Measurements from ENCODE around the gene PCDHGC3.
A peak's percentile ranks its signal among the peaks of the same experiment; 100 is the strongest.

The PCDHGC3 gene

DNA sequence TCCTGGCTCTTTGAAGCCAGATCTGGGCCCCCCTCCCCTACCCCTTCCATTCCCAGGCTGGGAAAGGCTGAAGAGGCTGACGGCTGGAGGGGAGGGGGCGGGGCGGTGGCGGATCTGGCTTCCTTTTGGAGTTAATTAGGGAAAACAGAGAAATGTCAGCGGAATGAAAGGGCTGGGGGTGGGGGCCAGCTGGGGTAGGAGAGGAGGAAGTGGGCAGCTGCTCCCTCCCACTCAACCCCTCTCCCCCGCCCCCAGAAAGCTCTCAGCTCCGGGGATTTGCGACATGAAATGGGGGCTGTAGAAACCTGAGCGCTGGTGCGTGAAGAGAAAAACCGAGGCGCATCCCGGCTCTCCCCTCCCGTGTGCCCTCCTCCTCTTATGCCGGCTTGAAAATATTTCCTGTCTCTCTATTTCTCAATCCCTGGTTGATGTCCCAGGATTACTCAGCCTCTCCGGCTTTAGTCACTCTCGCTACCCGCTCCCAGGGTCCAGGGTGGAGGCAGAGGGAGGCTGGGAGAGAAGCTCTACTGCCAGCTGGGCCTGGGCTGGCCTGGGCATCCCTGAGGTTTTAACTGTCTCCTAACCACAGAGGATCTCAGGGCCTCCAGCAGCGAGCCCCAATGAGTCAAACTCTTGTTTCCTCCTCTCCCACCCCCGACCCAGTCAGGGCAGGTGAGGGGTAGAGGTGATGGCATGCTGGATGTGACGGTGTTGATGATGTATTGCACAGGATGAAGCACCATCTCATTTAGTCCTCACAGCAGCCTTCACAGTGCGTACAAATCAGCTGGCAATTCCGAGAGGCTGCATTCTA is 33.2 kb downstream of the PCDHGC3 start:
- no peak for FAIRE-seq

DNA sequence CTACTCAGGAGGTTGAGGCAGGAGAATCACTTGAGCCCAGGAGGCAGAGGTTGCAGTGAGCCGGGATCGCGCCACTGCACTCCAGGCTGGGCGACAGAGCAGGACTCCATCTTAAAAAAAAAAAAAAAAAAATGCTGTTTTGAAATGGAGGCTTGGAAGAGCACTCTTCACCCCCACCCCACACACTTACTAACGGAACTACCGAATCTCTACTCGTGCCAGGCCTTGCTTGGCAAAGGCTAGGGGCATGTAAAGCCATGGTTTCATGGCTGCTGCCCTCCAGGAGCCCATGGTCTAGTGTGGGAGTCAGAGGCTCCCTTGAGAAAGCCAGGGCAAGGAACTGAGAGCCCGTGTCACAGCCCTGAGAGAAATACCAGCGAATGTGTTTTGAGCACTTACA is 34.4 kb downstream of the PCDHGC3 start:
- FAIRE-seq = no peak

DNA sequence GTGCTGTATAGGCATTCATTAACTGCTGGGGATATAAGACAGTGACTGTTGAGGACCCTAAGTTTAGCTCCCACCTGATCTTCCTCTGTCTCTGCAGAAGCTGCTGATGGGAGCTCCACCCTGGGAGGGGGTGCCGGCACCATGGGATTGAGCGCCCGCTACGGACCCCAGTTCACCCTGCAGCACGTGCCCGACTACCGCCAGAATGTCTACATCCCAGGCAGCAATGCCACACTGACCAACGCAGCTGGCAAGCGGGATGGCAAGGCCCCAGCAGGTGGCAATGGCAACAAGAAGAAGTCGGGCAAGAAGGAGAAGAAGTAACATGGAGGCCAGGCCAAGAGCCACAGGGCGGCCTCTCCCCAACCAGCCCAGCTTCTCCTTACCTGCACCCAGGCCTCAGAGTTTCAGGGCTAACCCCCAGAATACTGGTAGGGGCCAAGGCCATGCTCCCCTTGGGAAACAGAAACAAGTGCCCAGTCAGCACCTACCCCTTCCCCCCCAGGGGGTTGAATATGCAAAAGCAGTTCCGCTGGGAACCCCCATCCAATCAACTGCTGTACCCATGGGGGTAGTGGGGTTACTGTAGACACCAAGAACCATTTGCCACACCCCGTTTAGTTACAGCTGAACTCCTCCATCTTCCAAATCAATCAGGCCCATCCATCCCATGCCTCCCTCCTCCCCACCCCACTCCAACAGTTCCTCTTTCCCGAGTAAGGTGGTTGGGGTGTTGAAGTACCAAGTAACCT is 35.3 kb downstream of the PCDHGC3 start:
- no peak for FAIRE-seq

DNA sequence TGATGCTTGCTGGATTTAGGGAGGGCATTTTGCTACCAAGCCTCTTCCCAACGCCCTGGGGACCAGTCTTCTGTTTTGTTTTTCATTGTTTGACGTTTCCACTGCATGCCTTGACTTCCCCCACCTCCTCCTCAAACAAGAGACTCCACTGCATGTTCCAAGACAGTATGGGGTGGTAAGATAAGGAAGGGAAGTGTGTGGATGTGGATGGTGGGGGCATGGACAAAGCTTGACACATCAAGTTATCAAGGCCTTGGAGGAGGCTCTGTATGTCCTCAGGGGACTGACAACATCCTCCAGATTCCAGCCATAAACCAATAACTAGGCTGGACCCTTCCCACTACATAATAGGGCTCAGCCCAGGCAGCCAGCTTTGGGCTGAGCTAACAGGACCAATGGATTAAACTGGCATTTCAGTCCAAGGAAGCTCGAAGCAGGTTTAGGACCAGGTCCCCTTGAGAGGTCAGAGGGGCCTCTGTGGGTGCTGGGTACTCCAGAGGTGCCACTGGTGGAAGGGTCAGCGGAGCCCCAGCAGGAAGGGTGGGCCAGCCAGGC is 36.1 kb downstream of the PCDHGC3 start:
- no peak for FAIRE-seq

DNA sequence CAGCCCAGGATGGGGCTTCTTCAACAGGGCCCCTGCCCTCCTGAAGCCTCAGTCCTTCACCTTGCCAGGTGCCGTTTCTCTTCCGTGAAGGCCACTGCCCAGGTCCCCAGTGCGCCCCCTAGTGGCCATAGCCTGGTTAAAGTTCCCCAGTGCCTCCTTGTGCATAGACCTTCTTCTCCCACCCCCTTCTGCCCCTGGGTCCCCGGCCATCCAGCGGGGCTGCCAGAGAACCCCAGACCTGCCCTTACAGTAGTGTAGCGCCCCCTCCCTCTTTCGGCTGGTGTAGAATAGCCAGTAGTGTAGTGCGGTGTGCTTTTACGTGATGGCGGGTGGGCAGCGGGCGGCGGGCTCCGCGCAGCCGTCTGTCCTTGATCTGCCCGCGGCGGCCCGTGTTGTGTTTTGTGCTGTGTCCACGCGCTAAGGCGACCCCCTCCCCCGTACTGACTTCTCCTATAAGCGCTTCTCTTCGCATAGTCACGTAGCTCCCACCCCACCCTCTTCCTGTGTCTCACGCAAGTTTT is 36.7 kb downstream of the PCDHGC3 start:
- no peak for FAIRE-seq

DNA sequence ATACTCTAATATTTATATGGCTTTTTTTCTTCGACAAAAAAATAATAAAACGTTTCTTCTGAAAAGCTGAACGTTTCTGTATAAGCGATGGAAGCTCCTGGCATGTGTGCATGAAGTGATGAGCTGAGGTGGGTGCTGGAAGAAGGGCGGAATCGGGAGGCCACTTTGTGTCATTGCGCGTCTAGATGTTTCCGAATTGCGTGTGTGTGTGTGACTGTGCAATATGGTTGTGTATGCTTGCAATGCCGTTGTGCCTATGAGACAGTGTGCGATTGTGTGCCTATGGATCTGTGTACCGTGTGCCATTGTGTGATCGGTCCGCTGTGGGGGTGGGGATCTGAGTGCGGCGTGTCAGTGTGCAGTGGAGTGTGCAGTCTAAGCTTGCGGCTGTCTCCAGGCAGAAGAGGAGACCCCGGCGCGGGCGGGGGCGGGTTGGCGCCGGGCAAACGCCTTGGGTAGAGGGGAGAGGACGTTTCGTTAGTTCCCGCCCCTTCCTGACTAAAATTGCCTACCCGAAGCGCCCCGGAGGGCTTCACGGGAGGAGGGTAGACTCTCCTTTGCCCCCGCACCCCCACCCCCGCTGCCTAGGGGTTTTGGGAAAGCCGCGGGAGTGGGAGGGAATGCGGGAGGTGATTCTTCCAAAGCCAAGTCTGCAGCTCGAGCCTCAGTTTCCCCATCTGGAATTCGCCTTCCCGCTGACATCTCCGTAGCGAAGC is 37.3 kb downstream of the PCDHGC3 start:
- FAIRE-seq = no peak

DNA sequence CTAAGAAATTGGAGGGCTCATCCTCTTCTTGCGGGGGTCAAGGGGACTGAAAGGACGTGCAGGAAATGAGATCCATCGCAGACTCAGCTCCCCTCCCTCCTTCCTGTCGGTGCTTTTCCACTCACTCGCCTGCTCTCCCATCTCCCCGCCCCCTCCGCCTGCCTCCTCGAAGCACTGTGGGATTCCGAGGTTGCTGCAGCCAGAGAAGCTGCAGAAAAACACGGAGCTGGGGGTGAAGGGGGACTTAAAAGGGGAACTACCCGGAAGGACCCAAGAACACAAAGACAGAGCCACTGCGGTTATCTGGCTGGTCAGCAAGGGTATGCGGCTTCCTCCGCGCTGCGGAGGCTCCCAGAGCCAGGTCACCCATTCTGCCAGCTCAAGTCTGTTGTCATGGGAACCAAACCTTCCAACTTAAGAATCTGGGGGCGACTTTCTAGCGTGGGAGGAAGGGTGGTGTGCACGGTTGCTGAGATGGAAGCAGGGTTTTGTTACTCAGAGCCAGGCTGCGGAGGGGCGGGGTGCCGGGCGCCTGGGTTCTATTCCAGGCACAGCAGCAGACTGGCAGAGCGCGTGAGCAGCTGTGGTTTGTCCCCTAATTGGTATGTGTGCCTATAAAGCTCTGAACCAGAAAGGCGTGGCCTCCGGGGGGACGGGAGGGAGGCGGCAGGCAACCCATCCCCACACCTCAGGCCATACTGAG is 38.0 kb downstream of the PCDHGC3 start:
- no peak for FAIRE-seq

DNA sequence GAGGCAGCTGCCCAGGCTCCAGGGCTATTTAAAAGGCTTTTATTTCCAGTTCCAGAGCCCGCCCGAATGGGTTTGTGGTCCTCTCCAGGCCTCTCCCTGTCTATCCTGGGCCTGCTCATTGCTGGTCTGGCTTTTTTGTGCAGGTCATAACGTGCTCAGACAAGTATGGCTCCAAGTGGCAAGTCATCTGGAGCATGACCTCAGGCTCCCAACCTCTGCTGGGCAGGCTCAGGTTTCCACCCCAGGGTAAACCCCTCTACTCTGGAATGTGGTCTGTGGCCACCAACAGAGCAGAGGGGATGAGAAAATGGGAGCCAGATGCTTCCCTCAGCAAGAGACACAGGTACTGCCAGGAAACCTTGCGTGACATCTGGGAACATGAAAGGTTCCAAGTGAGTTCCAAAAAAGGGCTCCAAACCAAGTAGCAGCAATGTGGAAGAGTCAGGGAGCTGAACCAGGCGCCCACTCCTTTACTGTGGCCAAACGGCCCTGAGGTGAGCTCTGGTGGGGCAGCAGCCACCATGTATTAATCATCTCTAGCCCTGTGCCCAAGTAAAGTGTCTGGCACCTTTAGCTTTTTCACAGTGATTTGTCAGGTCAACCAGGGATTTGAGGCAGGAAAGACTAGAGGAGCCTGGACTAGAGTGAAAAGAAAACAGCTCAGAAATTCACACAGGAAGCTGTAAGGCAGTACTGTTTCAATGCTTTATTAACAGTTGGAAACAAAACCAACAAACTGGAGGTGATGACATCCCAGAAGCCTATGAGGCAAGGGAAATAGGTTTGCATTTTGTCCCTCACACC is 38.8 kb downstream of the PCDHGC3 start:
- FAIRE-seq = no peak

DNA sequence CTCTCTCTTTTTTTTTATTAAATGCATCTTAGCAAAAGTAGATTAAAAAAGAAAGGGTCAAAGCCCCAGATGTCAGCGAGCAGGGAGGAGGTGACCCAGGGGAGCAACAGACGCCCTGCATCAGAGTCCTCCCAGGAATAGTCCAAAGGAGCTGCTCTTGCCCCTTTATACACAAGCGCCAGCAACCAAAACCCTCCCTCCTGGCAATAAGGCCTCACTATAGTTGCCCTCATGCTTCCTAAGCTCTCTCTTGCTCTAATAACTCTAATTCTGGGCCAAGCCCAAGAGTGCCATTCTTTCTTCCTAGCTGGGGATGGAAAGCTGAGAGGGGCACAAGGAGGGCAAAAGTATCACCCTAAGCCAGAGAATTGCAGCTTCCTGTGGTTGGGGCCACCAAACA is 39.4 kb downstream of the PCDHGC3 start:
- FAIRE-seq = no peak

DNA sequence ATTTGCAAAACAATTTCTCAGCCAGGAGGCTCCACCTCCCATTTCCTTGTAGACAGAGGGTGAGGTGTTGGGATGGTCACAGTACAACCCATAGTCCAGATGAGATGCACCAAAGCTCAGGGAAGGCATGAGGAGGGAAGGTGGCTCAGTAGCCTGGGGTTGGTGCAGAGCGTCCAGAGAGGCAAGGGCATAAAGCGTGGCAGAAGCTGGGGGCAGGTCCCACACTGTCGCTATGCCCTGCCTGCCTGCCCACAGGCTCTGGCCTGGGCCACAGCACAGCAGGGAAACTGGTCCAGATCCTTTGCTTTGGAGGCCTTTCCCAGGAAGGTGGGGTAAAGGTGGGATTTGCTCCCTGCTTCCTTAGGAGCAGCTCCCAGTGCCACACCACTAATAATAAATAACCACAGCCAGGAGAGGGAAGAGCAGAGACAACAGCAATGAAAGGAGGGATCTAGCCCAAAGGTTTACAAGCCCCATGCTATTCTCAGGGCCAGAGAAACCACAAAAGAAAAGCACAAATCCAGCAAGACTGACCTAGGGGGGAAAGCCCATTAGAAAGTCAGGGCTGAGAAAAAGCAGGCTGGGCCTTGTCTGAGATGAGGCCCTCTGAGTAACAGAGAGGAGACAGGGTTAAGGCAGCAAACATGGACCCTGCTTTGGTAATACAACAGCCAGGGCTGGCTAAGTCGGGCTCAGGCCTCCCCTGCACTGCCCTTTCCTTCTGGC is 40.3 kb downstream of the PCDHGC3 start:
- FAIRE-seq = no peak

DNA sequence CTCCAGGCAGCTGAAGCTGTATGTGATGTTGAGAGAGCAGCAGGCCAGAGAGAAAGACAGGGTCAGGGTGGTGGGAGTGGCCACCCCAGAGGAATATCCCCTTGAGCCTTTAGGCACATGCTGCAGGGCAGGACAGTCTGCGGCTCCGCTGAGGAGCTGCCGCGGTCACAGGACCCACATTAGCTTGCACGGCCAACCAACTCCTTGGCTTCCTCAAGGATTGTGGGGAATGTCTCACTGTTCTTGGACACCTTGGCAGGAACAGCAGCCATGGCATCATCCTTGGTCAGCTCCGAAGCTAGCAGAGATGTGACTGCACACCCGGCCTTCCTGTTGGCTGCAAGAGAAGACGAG is 40.9 kb downstream of the PCDHGC3 start:
- FAIRE-seq = no peak

DNA sequence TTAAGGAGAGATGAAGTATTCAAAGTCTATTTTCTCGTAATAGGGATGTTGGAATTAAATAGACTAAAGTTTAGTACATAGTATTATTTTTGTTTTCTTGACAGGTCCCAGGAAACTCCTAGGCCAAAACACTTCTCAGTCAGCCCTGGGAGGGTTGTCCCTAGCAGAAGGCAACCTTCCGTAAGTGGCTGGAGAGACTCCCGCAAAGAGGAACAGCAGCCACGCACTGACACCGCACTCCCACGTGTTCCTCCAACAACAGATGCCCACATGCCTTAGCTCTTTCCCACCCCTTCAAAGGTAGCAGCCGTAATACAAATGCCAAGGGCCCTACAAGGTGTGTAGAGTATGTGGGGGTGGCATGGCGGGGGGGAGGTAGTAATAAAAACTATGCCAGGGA is 41.5 kb downstream of the PCDHGC3 start:
- FAIRE-seq = no peak

DNA sequence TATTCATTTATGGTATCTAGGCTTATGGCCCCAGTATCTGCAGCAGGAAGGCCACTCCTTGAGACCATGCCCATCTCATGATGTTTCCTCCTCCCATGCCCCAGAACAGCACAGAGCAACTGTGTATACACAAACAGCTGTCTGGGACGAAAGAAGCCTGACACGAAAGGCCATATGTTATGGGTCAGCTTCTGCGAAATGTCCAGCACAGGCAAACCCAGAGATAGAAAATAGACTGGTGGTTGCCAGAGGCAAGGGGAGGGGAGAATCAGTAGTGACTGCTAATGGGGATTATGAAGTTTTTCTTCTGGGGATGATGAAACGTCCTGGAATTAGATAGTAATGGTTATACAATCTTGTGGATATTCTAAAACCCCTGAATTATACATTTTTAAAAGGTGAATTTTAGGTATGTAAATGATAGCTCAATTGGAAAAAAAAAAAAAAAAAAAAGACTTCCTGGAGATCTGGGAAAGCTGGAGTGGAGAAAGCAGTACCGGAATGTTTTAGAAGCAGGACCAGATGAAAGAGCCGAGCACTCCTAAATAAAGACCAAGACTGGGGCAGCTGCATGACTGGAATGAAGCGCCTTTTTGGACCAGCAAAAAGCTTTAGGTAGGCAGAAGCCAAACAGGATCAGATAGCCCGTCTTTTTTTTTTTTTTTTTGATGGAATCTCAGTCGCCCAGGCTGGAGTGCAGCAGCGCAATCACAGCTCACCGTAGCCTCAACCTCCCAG is 42.3 kb downstream of the PCDHGC3 start:
- no peak for FAIRE-seq

DNA sequence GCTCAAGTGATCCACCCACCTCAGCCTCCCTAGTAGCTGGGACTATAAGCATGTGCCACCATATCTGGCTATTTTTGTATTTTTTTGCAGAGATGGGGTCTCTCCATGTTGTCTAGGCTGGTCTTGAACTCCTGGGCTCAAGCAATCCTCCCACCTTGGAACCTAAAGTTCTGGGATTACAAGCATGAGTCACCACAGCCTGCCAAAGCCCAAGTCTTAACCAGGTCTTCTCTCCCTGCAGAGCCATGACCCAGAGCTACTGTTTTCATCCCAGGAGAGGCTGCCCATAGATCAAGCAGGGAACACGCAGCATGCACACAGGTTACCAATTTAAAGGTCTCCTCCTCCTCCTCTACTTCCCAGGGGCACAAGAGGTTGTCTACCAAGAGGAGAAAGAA is 42.9 kb downstream of the PCDHGC3 start:
- FAIRE-seq = no peak

DNA sequence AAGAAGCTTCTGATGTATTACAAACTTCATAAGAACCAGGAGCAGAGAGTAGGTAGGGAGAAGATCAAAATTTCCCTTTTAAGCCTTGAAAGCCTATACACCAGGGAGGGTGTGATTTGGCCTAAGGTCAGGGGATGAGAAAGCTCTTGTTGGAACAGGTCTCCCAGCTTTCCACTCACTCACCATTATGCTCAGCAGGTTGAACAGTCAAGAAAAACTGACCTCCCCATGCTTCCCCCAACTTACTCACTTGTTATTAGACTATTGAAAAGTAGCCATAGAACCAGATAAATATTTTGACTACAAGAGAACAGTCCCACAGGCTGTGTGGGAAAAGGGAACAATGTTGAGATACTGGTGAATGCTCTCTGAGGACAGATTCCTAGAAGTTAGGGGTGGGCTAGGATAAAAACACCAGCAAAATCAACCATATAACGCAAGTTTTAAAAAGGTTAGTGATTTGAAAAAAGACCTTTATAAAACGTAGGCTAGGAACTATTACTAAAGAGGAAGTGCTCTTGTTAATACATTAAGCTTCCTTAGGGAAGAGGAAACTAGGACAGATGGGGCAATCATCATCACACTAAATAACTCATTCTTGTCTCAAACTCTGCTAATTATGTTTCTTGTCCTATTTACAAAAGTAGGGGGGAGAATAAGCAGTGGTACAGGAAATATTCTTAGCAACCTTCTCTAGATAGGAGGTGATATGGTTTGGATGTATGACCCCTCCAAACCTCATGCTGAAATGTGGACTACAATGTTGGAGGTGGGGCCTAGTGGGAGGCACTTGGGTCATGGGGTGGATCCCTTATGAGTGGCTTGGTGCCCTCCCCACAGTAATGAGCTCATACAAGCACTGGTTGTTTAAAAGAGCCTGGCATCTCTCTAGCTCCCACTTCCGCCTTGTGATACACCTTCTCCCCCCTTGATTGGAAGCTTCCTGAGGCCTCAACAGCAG is 44.1 kb downstream of the PCDHGC3 start:
- FAIRE-seq = no peak

DNA sequence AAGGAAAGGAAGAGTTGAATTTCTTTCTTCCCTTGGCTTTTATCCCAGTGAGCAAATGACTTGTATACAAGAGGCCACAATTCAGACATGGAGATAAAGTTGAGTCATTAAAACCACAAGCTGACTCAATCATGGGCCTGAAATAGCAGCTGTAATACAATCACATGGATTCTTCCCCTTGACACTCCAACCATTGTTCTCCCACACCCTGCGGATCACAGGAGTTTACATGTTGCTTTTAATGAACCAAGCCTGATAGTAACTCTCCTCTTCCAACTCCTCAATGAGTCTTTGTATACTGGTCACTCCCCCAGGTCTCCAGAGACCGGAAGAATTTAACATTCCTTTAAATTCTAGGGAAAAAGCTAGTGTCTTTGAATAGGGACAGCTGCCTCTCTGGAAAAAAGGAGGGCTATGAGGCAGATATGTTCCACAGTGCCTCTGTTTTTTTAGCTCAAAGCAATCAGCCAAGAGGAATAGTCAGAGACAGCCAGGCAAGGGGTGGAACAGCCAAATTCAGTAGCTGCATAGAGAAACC is 45.5 kb downstream of the PCDHGC3 start:
- peak; percentile 69 for FAIRE-seq

DNA sequence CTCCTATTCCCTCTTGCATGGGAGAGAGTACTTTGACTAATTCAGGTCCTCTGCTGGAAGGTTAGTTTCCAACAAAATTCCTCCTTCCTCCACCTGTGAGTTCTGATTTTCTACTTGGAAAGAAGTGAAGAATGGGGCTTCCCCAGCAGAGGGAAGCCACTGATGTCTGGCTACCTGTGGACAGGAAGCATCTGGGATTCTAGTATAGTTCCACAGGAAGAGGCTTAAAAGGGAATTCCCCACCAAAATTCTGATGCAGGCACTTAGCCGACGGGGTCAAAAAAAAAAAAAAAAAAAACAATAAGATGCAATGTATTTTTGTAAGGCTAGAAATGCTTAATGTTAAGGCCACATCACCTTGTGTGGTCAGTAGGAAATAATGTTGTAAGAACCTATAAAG is 46.5 kb downstream of the PCDHGC3 start:
- FAIRE-seq = no peak

DNA sequence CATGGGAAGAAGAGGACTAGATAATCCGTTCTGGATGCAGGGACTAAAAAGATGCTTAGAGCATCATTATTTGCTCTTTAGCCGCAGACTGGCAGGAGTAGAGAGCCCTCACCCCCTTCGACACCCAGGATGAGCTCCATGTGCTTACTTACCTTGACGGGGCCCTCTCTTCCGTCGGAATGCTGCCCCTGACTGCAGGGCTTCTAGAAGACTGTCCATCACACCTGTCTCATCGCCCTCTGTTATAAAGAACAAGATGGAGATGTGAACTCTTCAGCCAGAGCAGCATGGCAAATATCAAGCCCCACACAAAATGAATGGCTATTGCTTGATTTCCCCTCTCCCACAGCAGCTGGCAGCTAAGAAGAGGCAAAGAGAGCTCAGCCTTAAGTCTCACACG is 48.2 kb downstream of the PCDHGC3 start:
- no peak for FAIRE-seq

Measured in islet of Langerhans (tissue), 1 donor.